CD4-positive, alpha-beta T cell treated with Interleukin-21 for 1 hour (primary cell): ENCODE measurements around the gene LDLRAD4.

Experiments used
- DNase-seq: peaks from one replicate; pipeline ENCODE4 v3.0.0-alpha.2; 2020

Gene LDLRAD4

GRCh38 chr18:13206301-13206700 is 12.3 kb upstream of the LDLRAD4 start:
- DNase-seq, result no peak

DNA sequence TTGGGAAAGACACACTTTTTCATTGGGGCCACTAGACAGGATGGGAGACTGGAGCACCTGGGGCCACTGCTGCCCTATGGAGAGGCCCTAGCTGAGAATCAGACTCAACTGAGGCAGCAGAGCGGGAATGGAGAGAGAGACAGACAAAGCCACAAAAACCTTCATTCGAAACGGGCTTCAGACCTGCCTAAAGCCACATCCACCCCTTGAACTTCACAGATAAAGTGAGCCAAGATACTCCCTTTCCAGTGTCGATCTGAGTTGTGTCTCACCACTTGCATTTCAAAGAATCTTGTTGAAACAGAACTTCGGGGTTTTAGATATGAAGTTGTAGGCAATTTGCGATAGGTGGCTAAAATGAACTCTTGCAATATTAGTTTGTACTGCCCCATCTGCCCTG is 11.3 kb upstream of the LDLRAD4 start:
- DNase-seq, result no peak

GRCh38 chr18:13211534-13211933 is 7.0 kb upstream of the LDLRAD4 start:
- DNase-seq, result no peak

- no peak for DNase-seq
Measured at GRCh38 chr18:13213036-13213795, 5.3 kb upstream of the LDLRAD4 start.

DNA sequence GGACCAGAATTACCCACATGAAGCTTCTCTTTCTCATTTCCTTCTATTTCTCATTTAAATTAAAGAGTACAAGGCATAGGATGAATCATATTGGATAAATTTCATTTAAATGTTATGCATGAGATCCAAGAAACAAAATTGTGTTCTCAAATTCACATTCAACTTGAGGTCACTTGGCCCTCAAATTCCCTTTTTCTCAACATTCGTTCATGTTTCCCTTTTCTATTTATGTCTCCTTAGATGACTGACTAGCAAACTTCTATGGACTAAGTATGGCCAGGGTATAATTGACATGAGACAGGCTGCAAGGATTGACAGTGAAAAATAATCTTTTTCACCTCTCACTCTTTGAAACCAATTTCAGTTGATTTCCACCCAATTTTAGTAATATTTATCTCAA is 4.0 kb upstream of the LDLRAD4 start:
- DNase-seq, result no peak

DNA sequence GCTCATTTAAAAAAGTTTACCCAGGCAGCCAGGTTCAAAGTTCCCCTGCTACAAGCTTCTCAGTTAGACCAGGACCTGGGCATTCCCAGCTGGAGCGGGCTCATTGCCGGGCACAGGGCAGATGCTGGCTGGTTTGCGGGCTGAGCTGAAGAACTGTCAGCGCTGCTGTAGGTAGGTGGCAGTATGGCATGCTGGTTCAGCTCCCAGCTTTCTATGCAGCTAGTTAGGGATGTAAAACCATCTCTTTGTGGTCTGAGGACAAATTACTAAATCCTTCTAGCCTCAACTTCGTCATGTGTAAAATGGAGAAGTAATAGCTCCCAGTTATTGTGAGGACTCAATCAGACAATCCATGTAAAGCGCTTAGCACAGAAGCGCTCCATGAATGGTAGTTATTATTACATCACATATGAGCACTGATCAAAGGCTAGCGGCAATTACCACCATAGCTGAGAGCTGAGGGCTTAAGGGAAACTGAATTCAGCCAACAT is 2.4 kb upstream of the LDLRAD4 start:
- peak; percentile 59 for DNase-seq

DNA sequence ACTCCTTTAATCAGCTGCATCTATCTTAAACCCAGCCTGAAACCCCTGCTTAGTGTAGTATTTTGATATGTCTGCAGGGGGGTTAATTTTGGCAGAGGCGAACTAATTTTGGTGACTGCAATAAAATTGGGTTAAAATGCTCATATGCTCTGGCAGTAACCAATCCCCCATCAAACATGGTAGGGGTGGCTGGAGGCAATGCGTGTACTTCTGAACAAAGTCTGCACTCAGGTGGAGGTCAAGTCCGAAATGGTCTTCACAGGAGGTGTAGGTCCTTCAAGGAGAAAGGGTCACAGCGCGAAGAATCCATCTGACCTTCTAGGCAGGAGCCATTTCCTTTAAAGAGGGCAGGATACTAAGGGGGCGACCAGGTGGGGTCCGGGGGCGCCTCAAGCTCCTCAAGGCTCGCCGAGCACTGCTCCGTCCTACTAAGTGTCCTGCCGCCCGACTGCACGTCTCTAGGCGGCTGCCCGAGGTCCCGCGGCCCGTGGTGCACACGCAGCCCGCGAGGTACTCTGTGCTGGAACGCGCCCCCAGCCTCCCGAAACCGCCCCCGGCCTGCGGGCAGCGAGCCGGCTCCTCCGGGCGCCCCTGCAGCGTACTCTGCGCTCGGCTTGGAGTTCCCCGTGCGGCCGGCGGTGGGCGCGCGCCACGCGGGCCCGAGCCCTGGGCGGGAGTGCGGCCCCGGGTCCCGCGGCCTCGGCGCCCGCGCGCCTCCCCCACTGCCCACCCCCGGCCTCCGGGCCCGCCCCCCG is 1.7 kb upstream of the LDLRAD4 start:
- DNase-seq, result peak; percentile 45

GRCh38 chr18:13217466-13217961 is 1.0 kb upstream of the LDLRAD4 start:
- DNase-seq, result peak; percentile 55

GRCh38 chr18:13217971-13218367 is 591 bp upstream of the LDLRAD4 start:
- DNase-seq, result peak; percentile 0

DNA sequence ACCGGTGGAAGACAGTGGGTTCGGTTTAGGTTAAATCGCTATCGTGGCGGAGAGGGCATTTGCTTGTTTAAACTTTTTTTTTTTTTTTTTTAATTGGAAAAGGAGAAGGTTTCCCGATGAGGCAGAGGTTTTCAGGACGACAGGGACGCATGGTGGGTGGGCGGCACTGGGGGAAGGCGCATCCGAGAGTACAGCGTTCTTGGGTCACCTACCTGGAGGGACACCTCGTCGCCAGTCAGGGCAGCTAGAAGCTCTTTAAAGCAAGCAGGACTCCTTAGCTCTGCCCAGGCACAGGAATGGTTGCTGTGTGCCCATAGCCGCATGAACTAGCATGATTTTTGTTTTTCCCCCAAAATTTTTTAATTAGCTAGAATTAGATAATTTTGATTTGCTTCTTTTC is 437 bp downstream of the LDLRAD4 start:
- no peak for DNase-seq

GRCh38 chr18:13219593-13220159 is 1.1 kb downstream of the LDLRAD4 start:
- no peak for DNase-seq

DNA sequence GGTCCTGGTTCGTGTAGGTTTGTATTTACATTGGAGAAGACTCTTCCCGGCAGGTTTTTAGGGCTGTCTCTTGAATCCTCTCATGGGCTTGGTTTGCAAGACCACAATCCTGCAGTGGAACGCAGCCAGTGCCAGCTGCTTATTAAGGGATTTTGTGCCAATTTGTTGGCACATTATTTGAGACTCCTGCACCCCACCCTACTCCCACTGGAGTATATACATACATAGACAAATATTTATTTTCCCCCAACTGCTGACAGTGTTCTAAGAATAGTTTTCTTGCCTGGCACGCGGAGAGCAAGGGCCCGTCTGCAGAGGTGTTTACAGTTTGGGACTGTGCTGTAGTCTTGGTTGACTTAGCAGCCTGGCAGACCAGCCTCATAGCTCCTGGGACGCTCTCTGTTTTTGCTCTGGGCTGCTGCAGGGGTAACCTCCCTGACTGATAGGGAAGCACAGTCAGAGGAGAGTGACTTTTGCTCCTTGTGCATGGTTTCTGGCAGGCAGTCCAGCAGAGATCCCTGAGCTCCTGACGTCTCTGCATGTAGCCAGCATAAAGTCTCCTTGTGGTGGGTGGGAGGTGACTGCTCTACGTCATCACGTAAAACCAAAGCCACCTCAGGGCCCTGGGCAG is 1.9 kb downstream of the LDLRAD4 start:
- no peak for DNase-seq

DNA sequence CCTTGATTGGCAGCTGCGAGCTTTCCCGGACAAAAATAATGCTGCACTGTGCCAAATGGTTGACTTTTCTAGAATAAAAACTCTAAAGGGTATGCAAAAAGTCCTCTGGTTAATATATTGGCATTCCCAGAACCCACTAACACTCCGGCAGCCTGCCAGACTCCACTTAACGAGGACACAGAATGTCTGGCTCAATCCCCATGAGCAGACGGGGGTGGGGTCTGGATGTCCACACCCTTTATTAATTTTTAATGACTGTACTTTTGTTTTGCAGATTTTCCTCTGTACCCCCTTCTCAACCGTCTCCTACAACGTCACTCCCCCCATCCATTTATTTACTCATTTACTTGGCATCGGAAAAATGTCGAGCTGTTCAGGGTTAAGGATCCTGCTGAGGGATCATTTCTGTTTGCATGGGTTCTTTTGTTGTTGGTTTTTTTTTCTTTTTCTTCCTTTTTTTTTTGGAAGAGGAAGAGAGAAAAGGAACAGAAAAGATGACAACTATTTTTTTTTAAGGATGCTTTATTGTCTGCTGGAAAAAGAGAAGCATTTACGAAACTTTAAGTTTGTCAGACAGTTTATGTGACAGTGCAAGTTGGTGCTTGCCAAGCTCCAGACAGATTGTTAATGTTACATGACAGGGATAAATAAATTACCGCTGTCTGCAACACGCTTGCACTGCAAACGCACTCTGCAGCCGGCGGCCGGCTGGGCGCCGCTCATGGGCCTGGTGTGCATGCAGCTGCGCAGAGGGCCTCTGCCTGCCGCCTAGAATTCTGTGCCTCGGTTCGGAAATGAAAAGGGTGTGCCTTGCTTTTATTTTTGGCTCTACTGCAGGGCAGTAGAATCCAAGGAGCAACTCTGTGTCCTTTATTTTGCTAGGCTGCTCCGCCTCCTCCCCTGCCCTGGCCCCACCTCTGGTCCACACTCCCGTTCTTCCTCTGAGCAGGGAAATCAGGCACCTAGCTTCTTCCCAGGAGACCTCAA is 3.6 kb downstream of the LDLRAD4 start:
- DNase-seq, result no peak

GRCh38 chr18:13222856-13223281 is 4.3 kb downstream of the LDLRAD4 start:
- no peak for DNase-seq

DNA sequence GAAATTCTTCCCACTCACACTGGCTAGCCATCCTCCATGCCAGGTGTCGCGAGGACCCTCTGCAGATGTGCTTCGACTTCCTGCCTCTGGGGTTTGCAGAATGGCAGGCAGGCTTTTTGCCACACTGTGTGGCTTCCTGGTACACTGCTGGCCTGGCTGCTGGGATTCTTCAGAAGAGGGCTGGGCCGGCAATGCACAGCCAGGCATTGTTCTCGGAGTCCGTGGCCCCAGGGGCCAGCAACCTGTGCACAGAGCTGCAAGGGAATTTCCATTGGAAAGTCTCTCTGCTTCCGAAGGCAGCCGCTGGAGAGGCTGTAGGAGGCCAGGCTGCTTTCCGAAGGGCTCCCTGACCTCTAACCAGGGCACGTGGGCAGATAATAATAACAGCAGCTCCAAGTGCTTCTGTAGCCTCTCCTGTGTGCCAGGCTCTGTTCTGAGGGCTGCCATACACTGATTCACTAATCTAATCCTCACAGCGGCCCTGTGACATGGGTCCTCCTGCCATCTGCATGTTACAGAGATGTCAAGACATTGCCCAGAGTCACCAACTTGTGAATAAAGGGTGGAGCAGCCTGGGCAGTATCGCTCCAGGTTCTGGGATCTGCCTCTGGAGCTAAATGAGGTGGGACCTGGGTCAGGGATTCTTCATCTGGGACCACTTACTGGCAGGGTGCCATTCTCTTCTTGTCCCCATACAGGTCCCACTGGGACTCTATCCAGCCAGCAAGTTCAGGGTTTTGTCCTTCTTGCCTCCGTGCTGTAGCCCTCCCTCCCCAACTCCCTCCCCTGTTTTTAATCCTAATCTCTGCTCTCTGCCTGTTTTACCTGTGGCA is 5.0 kb downstream of the LDLRAD4 start:
- DNase-seq, result no peak

DNA sequence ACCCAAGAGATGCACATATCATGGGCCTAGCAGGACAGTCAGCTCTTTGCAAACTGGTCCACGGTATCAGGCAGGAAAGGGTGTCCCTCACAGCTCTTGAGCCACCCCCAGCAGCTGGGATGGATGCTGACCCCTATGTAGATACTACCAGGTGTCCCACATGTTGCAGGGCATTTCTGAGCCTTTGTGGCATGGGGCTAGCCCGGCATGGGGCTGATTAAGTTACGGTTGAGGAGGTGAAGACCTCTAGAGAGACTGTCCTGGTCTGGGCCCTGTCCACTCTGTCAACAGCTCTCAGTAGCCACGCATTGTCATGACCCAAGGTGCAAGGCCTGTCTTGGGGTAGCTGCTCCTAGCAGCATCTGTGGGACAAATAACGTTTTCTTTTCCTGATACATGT is 6.7 kb downstream of the LDLRAD4 start:
- no peak for DNase-seq

DNA sequence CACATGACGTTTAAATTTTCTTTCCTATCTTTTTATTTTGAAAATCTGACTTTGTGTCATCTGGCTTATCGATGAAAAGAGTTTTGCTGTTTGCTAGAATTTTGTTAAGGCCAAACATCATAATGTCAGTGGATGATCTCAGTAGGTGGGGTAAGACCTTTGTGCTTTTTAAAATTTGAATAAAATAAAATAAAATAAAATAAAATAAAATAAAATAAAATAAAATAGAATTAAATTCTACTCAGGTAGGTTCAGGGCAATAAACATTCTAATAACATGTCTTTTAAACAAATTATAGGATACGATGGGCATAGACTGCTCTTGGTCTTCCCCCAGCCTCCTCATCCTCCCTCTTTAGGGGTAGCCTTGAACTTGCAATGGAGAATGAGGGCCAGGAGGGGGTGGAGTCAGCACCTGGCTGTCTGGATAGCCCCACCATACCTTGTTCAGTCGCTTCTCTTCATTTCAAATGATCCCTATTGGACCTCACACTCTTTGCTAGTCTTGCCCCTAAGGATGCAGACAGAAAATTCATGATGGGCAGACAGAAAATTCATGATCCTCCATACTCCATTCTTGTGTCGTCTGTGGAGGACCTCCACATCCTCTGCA is 8.1 kb downstream of the LDLRAD4 start:
- DNase-seq, result no peak

DNA sequence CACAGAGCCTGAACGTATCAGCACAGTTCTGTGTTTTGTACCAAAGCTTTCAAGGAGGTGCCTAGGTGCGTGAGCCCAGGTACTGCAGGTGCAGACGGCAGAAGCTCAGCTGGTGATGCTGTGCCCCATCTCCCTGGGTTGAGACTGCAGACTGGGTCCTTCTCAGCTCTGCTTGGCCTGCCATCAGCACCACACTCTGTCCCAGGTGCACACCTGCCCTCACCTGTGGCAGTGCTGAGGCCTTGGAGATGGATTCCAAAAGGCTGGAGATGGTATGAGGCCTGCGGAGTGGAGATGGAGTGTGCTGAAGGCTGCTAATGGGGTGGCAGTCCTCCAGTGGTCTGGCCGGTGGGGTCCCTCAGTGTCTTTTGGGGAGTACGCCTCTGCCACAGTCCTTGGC is 9.3 kb downstream of the LDLRAD4 start:
- no peak for DNase-seq

DNA sequence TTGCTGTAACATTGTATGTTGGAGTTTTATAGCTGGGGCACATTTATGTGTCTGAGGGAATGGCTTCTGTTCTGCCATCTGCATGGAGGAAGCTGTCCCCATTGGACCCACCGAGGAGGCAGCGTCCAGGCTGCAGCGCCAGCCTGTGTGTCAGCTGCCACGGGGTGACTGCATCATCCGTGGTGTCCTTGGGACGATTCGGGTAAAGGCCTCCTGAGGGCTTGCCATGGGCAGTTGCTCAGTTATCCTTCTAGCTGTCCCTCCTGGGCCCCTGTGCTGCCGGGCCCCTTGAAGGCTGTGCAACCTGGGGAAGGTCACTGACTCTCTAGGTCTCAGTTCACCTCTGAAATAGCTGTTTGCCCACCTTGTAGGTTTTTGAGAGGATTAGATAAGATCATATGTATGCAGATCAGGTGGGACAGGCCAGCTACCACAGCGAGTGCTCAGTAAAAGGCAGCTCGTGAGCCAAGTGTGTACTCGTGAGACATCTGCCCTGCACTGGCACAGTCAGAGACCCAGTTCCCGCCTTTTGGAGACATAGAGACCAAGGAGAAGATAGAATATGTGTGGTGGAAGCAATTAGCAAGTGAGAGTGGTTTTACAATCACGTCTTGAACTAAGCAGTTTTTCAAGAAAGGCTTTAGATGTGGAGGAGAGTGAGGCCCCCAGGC is 10.6 kb downstream of the LDLRAD4 start:
- no peak for DNase-seq

DNA sequence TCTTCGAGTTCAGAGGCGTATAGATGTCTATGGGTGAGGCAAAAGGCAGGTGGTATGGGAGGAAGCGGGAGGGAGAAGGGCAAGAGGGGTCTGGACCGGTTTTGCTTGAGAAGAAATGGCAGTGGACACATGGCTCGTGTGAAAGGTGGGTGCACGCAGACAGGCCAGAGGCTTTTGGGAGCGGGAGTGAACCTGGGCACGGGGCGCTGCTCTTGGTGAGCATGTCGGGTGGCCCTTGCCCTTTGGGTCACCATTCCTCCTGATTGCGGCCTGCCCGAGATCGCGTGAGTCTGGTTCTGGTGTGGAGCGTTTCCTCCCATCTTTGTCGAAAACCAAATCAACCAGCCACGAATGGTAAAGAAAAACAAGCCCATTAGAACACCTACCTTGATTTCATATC is 12.6 kb downstream of the LDLRAD4 start:
- no peak for DNase-seq
